HepG2 (cell line): ENCODE data around the gene POLDIP3. TPM values are rescaled to one million over a fixed set of nuclear protein-coding genes. Genes with fewer than 3 reads are reported as not detected.

Experiments used
- ATAC-seq: fragments of 200-7000 bp; cut with Tn5 transposase; 3 replicates; pipeline ENCODE4 v1.9.1; 2020; ENCODE audit warnings: mild to moderate bottlenecking, moderate library complexity
- BruUV-seq: library from RNA; stranded (reverse); fragments of 400-500 nt; replicated peaks from 2 replicates; lab custom pipeline; 2021; lab: Mats Ljungman, UMichigan
- CTCF ChIA-PET: fragments of 300-600 bp; formaldehyde crosslinking; extraction: SDS; loops from one replicate; lab custom pipeline; 2021; ENCODE audit warnings: low total read pairs, inconsistent platforms, low intra/inter-chr PET ratio; lab: Yijun Ruan, JAX
- POLR2A ChIA-PET: fragments of 350-600 bp; sonication (Branson Sonifier 250); formaldehyde crosslinking; loops from one replicate; lab custom pipeline; 2020; ENCODE audit warnings: antibody characterized with exemption, inconsistent platforms; lab: Yijun Ruan, JAX
- DNase-seq: peaks from one replicate; pipeline ENCODE4 v3.0.0-alpha.2; 2015; ENCODE audit warnings: low spot score
- FAIRE-seq: peaks from 3 replicates; lab custom pipeline; 2011; peaks lifted over from hg19 to GRCh38; lab: Jason Lieb, UNC
- H2AFZ ChIP-seq: one replicate; pipeline ENCODE4 v1.6.1; 2011; ENCODE audit warnings: low read length, inconsistent platforms
- H3K27ac ChIP-seq: fragments of 300-600 bp; 3 replicates; pipeline ENCODE4 v1.8.0; 2011; ENCODE audit warnings: mixed run types, mild to moderate bottlenecking, mixed read lengths, low read length, inconsistent platforms; ENCODE audit not compliant: insufficient read depth; ENCODE audit errors: extremely low read length
- H3K27me3 ChIP-seq, 2 experiments: fragments of 200-600 bp in 1 of 2; 2 replicates in 1 of 2; 3 replicates in 1 of 2; pipeline versions ENCODE4 v1.6.0 to v1.8.0; 2011; ENCODE audit warnings: low read length in 2 of 2, mild to moderate bottlenecking in 2 of 2, moderate library complexity in 2 of 2, inconsistent platforms in 1 of 2; ENCODE audit not compliant: insufficient read depth in 2 of 2, control insufficient read depth in 1 of 2
- H3K36me3 ChIP-seq, 2 experiments: fragments of 200-600 bp in 1 of 2; replicated peaks in 1 of 2; 2 replicates in 1 of 2; 3 replicates in 1 of 2; pipeline versions ENCODE4 v1.5.1 to v1.8.0; 2011; ENCODE audit warnings: low read length in 2 of 2, inconsistent platforms in 1 of 2; ENCODE audit not compliant: insufficient read depth in 2 of 2, control insufficient read depth in 1 of 2
- H3K4me1 ChIP-seq: 2 replicates; pipeline ENCODE4 v1.5.1; 2012; ENCODE audit warnings: low read length, inconsistent platforms; ENCODE audit not compliant: insufficient read depth
- H3K4me2 ChIP-seq: 2 replicates; pipeline ENCODE4 v1.6.0; 2011; ENCODE audit warnings: low read depth, low read length, inconsistent platforms
- H3K4me3 ChIP-seq, 3 experiments: fragments of 200-600 bp in 1 of 3; sonication (generic), shearing (Covaris generic) in 1 of 3; replicated peaks in 1 of 3; 2 replicates each; pipeline ENCODE4 v1.5.1; 2011 to 2016; ENCODE audit warnings: low read length in 3 of 3, inconsistent platforms in 2 of 3, low read depth in 2 of 3, mild to moderate bottlenecking in 2 of 3, control low read depth in 1 of 3, mixed read lengths in 1 of 3; ENCODE audit not compliant: insufficient read depth in 1 of 3
- H3K79me2 ChIP-seq: one replicate; pipeline ENCODE4 v1.6.1; 2011; ENCODE audit warnings: low read length, inconsistent platforms; ENCODE audit not compliant: insufficient read depth
- H3K9ac ChIP-seq: 2 replicates; pipeline ENCODE4 v1.6.0; 2011; ENCODE audit warnings: mild to moderate bottlenecking, low read depth, low read length, inconsistent platforms; ENCODE audit not compliant: insufficient read depth
- H3K9me3 ChIP-seq: 2 replicates; pipeline ENCODE4 v1.5.1; 2012; ENCODE audit warnings: mild to moderate bottlenecking, low read length
- H4K20me1 ChIP-seq: 2 replicates; pipeline ENCODE4 v1.6.0; 2011; ENCODE audit warnings: inconsistent platforms, mild to moderate bottlenecking, low read length, moderate library complexity; ENCODE audit not compliant: insufficient read depth
- HDAC6 ChIP-seq: fragments of 200-600 bp; sonication (generic); IDR thresholded peaks from 2 replicates; pipeline ENCODE4 v1.7.0; 2017; ENCODE audit warnings: mild to moderate bottlenecking, antibody characterized with exemption, low read length, low read depth
- HOXA3 ChIP-seq: sonication (generic); formaldehyde crosslinking; IDR thresholded peaks from 2 replicates; pipeline ENCODE4 v1.5.0; 2020; ENCODE audit warnings: missing genetic modification reagents
- JUND ChIP-seq: sonication (generic); formaldehyde crosslinking; IDR thresholded peaks from 2 replicates; pipeline ENCODE4 v1.8.0; 2022; ENCODE audit warnings: mild to moderate bottlenecking, missing genetic modification reagents
- MAZ ChIP-seq, 2 experiments: sonication (generic) in 1 of 2; formaldehyde crosslinking in 1 of 2; IDR thresholded peaks; 2 replicates each; pipeline versions ENCODE4 v1.5.0 to v1.6.1; 2012 to 2020; ENCODE audit warnings: low read depth in 2 of 2, mild to moderate bottlenecking in 2 of 2, borderline replicate concordance in 1 of 2, improper control_type of control experiment in 1 of 2, low read length in 1 of 2, missing genetic modification reagents in 1 of 2, moderate library complexity in 1 of 2
- THAP11 ChIP-seq: IDR thresholded peaks from 2 replicates; pipeline ENCODE4 v1.6.1; 2016; ENCODE audit warnings: missing biosample characterization, missing genetic modification reagents
- ZFP1 ChIP-seq: IDR thresholded peaks from 2 replicates; pipeline ENCODE4 v1.6.1; 2016
- ZNF317 ChIP-seq: sonication (generic); formaldehyde crosslinking; IDR thresholded peaks from 2 replicates; pipeline ENCODE4 v1.5.0; 2020; ENCODE audit warnings: mild to moderate bottlenecking, missing genetic modification reagents
- ZNF550 ChIP-seq: sonication (generic); formaldehyde crosslinking; IDR thresholded peaks from 2 replicates; pipeline ENCODE4 v1.4.0; 2020; ENCODE audit warnings: mild to moderate bottlenecking, missing genetic modification reagents, borderline replicate concordance
- ZNF563 ChIP-seq: sonication (generic); formaldehyde crosslinking; IDR thresholded peaks from 2 replicates; pipeline ENCODE4 v1.8.0; 2022; ENCODE audit warnings: mild to moderate bottlenecking, moderate library complexity, missing genetic modification reagents
- ZNF768 ChIP-seq: sonication (generic); formaldehyde crosslinking; IDR thresholded peaks from 2 replicates; pipeline ENCODE4 v1.4.0; 2020; ENCODE audit warnings: missing genetic modification reagents
- ZNF883 ChIP-seq: sonication (generic); formaldehyde crosslinking; IDR thresholded peaks from 2 replicates; pipeline ENCODE4 v1.5.1; 2020; ENCODE audit warnings: mild to moderate bottlenecking, missing genetic modification reagents; ENCODE audit errors: not compliant biosample characterization
- ZSCAN31 ChIP-seq: sonication (generic); formaldehyde crosslinking; IDR thresholded peaks from 2 replicates; pipeline ENCODE4 v1.5.0; 2020; ENCODE audit warnings: low read depth, mild to moderate bottlenecking, missing genetic modification reagents
- WGBS: methylation state at CpG from one replicate; pipeline ENCODE4 v1.1.6; 2017; ENCODE audit warnings: low lambda C conversion rate; 5-methylcytosine and 5-hydroxymethylcytosine counted together
- in situ Hi-C: cut with HindIII; loops from 2 replicates; pipeline ENCODE4 v1.10.0; 2017; ENCODE audit warnings: low pct_unique_long_range_greater_than_20kb; ENCODE audit not compliant: extremely low pct_ligation_motif_present
- intact Hi-C: fragments of 100-400 bp; cut with micrococcal nuclease; formaldehyde crosslinking; loops from one replicate; pipeline ENCODE4 v1.10.0; 2022; ENCODE audit not compliant: unreplicated experiment
- polyA plus RNA-seq, 8 experiments: library from polyadenylated mRNA; depleted of rRNA in 3 of 8; stranded (reverse) in 7 of 8; unstranded in 1 of 8; fragments of >200 nt; fragmentation: Illumina TruSeq in 4 of 8; extraction: Trizol in 4 of 8; gene quantifications; 2 replicates each; pipeline versions ENCODE4 v1.2.1 to v1.2.3, GENCODE V29; 2011 to 2016; ENCODE audit warnings: low read depth in 4 of 8, missing spikeins in 1 of 8, mixed read lengths in 1 of 8; ENCODE audit not compliant: insufficient read depth in 1 of 8
- total RNA-seq, 5 experiments: library from RNA; depleted of rRNA; stranded (reverse); fragments of >200 nt; fragmentation: Illumina TruSeq; extraction: Trizol; gene quantifications; 2 replicates each; pipeline ENCODE4 v1.2.3, GENCODE V29; 2016; ENCODE audit warnings: low read depth in 1 of 5
- TF ChIP-seq, protein P1 (sequence below): sonication (generic); formaldehyde crosslinking; IDR thresholded peaks from 2 replicates; pipeline ENCODE4 v1.5.0; 2020; ENCODE audit warnings: mild to moderate bottlenecking, missing genetic modification reagents, borderline replicate concordance
- TF ChIP-seq, protein P2 (sequence below): sonication (generic); formaldehyde crosslinking; IDR thresholded peaks from 2 replicates; pipeline ENCODE4 v1.5.0; 2020; ENCODE audit warnings: mild to moderate bottlenecking, missing genetic modification reagents, borderline replicate concordance
- TF ChIP-seq, protein P3 (sequence below): sonication (generic); formaldehyde crosslinking; IDR thresholded peaks from 2 replicates; pipeline ENCODE4 v1.4.0; 2020; ENCODE audit warnings: missing genetic modification reagents, low read depth, mild to moderate bottlenecking, borderline replicate concordance

The POLDIP3 gene
- total and polyA plus RNA-seq, 2 of the 13 experiments (the other 11 are each of a cell fraction or from before 2014, with no cell fraction given): 45.8 to 47.4 TPM

DNA sequence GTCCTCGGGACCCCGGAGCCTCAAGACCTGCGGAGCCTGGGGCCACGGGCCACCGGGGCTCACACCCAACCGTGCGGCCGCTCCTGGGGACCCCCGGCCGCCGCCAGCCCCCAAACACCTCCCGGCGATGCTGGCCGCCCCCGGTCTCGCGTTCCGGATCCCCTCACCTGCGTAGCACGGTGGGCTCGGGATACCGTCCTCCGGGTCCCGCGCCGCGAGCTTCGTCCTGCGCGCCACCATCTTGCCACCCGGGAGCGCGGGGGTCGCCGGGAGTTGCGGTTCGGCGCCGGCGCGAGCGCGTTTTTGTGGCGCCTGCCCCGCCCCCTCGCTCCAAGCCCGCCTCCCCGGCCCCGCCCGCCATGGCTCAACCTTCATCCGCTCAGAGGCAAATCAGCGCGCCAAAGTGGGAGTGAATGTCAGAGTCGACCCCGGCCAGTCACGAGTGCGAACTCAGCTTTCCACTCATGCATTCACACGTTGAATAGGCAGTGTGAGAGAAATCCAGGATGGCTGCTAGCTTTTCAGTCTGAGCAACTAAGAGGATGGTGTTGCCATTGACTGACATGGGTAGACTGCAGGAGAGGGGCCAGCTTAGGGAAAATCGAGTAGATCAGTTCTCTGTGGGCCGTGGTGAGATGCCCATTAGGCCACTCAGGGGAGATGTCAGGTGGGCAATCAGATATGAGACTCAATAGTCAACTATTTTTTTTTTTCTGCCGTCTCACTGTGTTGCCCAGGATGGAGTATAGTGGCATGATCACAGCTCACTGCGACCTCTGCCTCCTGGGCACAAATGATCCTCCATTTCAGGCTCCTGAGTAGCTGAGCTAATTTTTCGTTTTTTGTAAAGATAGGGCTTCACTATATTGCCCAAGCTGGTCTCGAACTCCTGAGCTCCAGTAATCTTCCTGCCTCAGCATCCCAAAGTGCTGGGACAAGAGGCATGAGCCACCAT lies 32.6 kb downstream of the POLDIP3 start:
- ATAC-seq (peak; percentile 84), FAIRE-seq (no peak), DNase-seq (peak; percentile 41)
- peak overlapping the region; percentile 52 for H3K27ac ChIP-seq
- CTCF ChIA-PET: no interaction called here
- intact Hi-C loops: no loop called here
- H3K9ac ChIP-seq: peak overlapping the region; percentile 85
- H3K79me2 ChIP-seq: peaks cover 8% of the 10 kb centered on the region
- no peaks in the 10 kb centered on the region for H3K27me3 ChIP-seq
- H3K4me2 ChIP-seq: peak overlapping the region; percentile 87
- POLR2A ChIA-PET: interaction anchor here (0.8 to 2.6 kb wide), 3 partner anchors 13 to 62 kb away, joined by 3 to 12 read pairs (median 8); partner anchors contain the start of gene POLDIP3
- BruUV-seq: no TSS peak
- H2AFZ ChIP-seq: no peak overlapping the region
- WGBS: 63% methylated on average over 8 of the region's 64 CpGs
- no peaks in the 10 kb centered on the region for H4K20me1 ChIP-seq
- in situ Hi-C loops: no loop called here
- no peaks in the 10 kb centered on the region for H3K9me3 ChIP-seq
- peaks cover 26 to 55% of the 10 kb centered on the region in 2 experiments for H3K36me3 ChIP-seq
- peaks cover 6% of the 10 kb centered on the region for H3K4me1 ChIP-seq
- peak overlapping the region; percentile 60 to 83 (median 81); a peak in 5 of 6 replicates for H3K4me3 ChIP-seq
- TF ChIP-seq HOXA3 (peak; percentile 80), ZNF317 (CRISPR knock-in tag) (no peak), ZNF550 (CRISPR knock-in tag) (no peak), JUND (CRISPR knock-in tag) (0 out of 2 replicates have a peak, but pooled peaks have one; percentile 22), HDAC6 (no peak), ZFP1 (CRISPR knock-in tag) (no peak), ZNF883 (no peak), THAP11 (CRISPR knock-in tag) (peak; percentile 75), MAZ (IDR thresholded peaks at IDR 0.05; ENCODE audit: borderline replicate concordance, low read depth, low read length) (no peak), MAZ (CRISPR knock-in tag; IDR thresholded peaks at IDR 0.05; ENCODE audit: low read depth) (no peak), ZSCAN31 (CRISPR knock-in tag) (no peak), ZNF768 (peak; percentile 30; the same call in 1 of the 2 replicates), ZNF563 (CRISPR knock-in tag) (peak; percentile 47; the same call in 1 of the 2 replicates)
- TF ChIP-seq, protein P1, sequence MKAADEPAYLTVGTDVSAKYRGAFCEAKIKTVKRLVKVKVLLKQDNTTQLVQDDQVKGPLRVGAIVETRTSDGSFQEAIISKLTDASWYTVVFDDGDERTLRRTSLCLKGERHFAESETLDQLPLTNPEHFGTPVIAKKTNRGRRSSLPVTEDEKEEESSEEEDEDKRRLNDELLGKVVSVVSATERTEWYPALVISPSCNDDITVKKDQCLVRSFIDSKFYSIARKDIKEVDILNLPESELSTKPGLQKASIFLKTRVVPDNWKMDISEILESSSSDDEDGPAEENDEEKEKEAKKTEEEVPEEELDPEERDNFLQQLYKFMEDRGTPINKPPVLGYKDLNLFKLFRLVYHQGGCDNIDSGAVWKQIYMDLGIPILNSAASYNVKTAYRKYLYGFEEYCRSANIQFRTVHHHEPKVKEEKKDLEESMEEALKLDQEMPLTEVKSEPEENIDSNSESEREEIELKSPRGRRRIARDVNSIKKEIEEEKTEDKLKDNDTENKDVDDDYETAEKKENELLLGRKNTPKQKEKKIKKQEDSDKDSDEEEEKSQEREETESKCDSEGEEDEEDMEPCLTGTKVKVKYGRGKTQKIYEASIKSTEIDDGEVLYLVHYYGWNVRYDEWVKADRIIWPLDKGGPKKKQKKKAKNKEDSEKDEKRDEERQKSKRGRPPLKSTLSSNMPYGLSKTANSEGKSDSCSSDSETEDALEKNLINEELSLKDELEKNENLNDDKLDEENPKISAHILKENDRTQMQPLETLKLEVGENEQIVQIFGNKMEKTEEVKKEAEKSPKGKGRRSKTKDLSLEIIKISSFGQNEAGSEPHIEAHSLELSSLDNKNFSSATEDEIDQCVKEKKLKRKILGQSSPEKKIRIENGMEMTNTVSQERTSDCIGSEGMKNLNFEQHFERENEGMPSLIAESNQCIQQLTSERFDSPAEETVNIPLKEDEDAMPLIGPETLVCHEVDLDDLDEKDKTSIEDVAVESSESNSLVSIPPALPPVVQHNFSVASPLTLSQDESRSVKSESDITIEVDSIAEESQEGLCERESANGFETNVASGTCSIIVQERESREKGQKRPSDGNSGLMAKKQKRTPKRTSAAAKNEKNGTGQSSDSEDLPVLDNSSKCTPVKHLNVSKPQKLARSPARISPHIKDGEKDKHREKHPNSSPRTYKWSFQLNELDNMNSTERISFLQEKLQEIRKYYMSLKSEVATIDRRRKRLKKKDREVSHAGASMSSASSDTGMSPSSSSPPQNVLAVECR (CRISPR knock-in tag): peak; percentile 88
- TF ChIP-seq, protein P2, sequence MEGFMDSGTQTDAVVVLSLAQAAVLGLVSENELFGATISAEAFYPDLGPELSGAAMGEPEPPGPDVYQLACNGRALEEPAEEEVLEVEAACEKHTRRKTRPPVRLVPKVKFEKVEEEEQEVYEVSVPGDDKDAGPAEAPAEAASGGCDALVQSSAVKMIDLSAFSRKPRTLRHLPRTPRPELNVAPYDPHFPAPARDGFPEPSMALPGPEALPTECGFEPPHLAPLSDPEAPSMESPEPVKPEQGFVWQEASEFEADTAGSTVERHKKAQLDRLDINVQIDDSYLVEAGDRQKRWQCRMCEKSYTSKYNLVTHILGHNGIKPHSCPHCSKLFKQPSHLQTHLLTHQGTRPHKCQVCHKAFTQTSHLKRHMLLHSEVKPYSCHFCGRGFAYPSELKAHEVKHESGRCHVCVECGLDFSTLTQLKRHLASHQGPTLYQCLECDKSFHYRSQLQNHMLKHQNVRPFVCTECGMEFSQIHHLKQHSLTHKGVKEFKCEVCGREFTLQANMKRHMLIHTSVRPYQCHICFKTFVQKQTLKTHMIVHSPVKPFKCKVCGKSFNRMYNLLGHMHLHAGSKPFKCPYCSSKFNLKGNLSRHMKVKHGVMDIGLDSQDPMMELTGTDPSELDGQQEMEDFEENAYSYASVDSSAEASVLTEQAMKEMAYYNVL (CRISPR knock-in tag): no peak
- TF ChIP-seq, protein P3, sequence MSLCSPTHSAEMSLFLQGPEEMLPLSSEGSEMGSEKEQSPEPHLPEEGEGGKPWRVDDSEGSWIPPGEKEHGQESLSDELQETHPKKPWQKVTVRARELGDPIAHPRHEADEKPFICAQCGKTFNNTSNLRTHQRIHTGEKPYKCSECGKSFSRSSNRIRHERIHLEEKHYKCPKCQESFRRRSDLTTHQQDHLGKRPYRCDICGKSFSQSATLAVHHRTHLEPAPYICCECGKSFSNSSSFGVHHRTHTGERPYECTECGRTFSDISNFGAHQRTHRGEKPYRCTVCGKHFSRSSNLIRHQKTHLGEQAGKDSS (CRISPR knock-in tag): 0 out of 2 replicates have a peak, but pooled peaks have one; percentile 34
